SKM-1 treated with dmso at 0.1 percent for 144 hours (cell line): ENCODE measurements around the gene CFAP92.

ENCODE experiments used
- DNase-seq: peaks from one replicate; lab custom pipeline; 2025; ENCODE audit not compliant: unreplicated experiment; lab: John Stamatoyannopoulos, UW

The CFAP92 gene

GRCh38 chr3:129009266-129009665, 15.4 kb upstream of the CFAP92 start:
- DNase-seq, result no peak

GRCh38 chr3:129007792-129008191, 13.9 kb upstream of the CFAP92 start:
- no peak for DNase-seq

- no peak for DNase-seq
Observed at GRCh38 chr3:129006864-129007263, 13.0 kb upstream of the CFAP92 start.

DNA sequence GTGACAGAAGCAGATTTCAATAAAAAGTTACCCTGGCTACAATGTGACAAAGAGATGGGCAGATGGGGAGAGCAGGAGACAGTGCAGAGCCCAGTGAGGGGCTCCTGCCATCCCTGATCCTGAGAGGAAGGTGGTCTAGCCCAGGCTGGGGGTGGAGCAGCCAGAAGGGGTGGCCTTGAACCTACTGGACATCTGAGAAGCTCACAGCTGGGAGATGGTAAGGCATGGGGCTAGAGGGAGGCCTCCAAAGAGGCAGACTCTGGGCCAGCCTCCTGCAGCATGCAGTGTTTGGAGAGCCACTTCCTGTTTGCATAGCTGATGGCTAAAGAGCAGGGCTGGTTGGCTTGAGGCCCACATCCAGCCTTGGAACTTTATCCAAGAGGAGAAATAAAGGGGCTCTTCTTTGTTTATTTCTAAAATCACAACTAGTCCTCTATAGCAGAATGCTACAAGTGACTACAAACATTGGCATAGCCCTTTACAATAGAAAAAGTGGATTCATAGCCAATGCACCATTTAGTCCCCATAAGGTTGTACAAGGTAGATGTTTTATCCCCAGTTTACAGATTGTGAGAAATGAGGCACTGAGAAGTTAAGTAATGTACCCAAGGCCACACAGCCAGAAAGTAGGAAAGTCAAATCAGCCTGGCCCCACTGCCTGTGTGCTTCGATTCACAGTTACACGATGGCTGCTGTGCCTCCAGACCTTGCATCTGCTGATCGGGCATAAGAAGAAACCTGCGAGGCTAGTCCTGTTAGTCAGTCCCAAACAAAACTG, 11.8 kb upstream of the CFAP92 start:
- no peak for DNase-seq

GRCh38 chr3:129004639-129005295, 10.9 kb upstream of the CFAP92 start:
- DNase-seq, result no peak

- no peak for DNase-seq
Observed at GRCh38 chr3:129003578-129004112, 9.8 kb upstream of the CFAP92 start.

- DNase-seq, result no peak
Observed at GRCh38 chr3:129002573-129003569, 9.0 kb upstream of the CFAP92 start.

DNA sequence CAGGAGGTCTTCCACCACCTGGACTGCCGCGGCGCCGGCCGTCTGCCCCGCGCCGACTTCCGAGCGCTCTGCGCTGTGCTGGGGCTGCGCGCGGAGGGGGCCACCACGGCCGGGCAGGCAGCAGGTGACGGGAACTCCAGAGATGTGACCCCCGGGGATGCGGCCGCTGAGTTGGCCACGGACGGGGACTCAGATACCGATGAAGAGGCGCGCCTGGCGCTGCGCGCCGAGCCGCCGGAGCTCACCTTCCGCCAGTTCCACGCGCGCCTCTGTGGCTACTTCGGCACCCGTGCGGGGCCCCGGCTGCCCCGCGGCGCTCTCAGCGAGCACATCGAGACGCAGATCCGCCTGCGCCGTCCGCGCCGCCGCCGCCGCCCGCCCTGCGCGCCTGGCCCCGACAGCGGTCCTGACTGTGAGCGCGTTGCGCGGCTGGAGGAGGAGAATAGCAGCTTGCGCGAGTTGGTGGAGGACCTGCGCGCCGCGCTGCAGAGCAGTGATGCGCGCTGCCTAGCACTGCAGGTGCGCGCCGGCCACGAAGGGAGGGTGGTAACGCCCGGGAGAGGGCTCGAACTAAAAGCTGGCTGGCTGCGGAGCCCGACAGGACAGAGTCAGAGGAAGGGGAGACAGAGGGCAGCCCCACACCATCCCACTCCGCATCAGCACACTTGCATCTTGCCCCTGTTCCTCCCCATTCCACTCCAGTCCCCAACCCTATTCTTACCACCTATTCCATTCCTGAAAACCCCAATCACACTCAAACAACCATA, 8.1 kb upstream of the CFAP92 start:
- DNase-seq, result no peak

- no peak for DNase-seq
Observed at GRCh38 chr3:129001101-129001805, 7.4 kb upstream of the CFAP92 start, which contains the start of gene EFCC1. Gene EFCC1 (plus strand): TSS chr3:129001304. CDS start chr3:129001629, 325 bp downstream.

DNA sequence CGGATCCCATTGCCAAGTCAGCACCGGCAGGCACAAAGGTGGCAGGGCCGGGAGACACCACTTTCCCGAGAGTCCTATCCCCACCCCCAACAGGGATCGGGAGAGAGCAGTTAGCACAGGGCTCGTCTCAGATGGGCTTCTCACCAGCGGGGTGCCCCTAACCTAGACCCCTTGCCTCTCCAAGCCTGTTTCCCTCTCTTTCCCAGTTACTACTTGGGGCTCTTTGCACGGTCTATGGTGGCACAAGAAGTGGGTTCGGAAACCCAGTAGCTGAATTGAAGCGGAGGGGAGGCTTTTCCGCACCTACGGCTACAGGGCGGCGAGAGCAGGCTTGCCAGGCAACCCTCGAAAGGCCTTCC, 6.8 kb upstream of the CFAP92 start:
- no peak for DNase-seq

- no peak for DNase-seq
Observed at GRCh38 chr3:128999102-128999501, 5.2 kb upstream of the CFAP92 start.

- no peak for DNase-seq
Observed at GRCh38 chr3:128998561-128998960, 4.7 kb upstream of the CFAP92 start.

GRCh38 chr3:128997486-128998133, 3.7 kb upstream of the CFAP92 start:
- DNase-seq, result no peak

GRCh38 chr3:128996726-128997125, 2.9 kb upstream of the CFAP92 start:
- DNase-seq, result no peak

DNA sequence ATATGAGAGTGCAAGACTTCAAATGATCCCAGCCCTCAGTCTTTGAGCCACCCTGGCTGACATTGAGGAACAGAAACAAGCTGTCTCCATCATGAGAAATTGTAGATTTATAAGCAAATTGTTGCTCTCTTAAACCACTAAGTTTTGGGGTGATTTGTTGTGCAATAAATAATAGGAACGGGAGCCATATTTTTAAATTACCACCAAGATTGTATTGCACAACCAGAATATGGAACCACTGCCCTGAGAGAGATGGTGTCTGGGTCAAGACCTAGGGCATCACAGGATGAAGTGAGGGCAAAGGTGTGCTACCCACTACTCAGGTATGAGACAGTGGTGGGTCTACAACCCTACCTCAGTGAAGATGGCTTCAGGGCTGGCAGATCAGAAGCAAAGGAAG, 2.3 kb upstream of the CFAP92 start:
- no peak for DNase-seq

DNA sequence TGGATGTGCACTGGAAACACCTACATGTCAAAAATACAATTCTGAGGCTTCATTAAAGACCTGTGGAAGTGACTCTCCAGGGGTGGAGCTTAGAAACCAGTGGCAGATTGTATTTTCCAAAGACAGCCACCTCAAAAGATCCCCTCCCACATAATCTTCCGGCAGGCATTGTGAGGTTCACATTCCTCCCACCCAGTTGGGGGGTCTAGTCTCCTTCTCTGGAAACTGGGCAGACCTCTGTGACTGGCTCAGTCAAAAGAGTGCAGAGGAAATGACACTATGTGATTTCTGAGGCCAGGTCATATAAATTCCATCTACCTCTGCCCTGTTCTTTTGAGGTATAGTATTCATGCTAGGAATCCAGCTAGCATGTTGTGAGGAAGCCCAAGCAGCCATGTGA, 1.9 kb upstream of the CFAP92 start:
- DNase-seq, result no peak

DNA sequence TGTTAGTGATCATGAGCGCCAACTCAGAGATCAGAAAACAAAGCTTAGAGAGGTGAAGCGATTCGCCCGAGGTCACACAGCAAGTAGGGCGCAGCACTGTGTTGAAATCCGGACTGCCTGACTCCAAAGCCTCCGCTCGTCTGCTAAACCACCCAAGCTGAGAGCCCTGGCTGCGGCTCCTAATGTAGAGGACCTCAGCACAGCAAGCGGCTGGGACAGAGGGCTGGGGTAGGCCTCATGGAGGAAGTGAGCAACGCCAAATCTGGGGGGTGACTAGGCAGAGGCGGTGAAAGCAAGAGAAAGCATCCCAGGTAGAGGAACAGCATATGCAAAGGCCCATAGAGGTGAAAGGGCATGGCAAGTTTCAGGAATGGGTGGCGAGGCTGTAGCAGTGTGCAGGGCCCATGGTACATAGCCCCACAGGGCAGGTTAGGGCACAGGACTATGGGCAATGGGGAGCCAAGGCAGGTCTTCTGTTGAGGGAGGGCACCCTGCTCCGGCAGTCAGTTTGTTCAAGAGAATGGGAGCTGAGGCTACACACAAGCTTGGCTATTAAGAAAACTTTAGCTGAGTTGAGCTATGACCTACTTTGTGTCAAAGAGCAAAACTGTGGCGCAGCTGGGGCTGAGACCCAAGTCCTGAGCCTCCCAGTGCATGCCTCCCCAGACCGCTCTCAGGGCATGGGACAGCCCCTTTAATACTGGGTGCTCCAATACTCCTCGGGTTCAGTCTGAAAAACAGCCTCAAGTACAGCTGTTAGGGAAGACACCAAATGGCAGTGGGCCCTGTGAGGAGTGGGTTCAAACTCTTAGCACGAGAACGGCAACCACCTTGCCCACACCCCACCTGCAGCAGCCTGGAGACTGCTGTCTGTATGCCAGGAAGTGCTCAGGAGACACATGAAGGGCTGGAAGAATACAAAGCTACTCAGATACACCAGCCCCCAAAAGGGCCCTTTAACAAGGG, 988 bp upstream of the CFAP92 start:
- no peak for DNase-seq

DNA sequence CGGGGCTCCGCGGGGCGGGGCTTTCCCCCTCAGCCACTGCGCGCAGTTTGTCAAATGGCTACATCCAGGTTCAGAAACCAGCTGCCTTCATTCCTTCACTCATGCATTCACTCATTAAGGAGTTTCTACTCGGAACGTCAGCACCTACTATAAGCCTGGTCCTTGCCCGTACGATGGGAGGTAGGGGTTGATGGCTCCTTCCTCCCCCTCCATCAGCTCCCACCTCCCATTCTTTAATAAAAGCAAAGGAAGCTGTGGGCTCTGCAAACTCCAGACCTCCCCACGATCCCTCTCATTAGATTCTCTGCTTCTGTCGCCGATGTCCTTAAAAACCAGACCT, 267 bp upstream of the CFAP92 start:
- no peak for DNase-seq
